ENCODE data around the gene FGF21. TPM values are rescaled to one million over a fixed set of nuclear protein-coding genes. Genes with fewer than 3 reads are reported as not detected.
A peak's percentile ranks its signal among the peaks of the same experiment; 100 is the strongest.

Gene FGF21
- polyA plus RNA-seq, 1 of the 3 experiments (the other 2 are of a cell fraction): not detected

- no peak for TF ChIP-seq POLR2AphosphoS5 (IDR thresholded peaks at IDR 0.05; ENCODE audit: low read depth, low read length)
- TF ChIP-seq SIN3A (IDR thresholded peaks at IDR 0.05; ENCODE audit: borderline replicate concordance, low read depth, low read length): no peak
- TF ChIP-seq TEAD4 (IDR thresholded peaks at IDR 0.05; ENCODE audit: borderline replicate concordance, insufficient read depth): no peak
- TF ChIP-seq RAD21 (IDR thresholded peaks at IDR 0.05; ENCODE audit: low read length): no peak
- no peak for TF ChIP-seq ZBTB33 (IDR thresholded peaks at IDR 0.05; ENCODE audit: borderline replicate concordance, low read depth)
- no peak for TF ChIP-seq TAF1 (IDR thresholded peaks at IDR 0.05; ENCODE audit: borderline replicate concordance, low read depth, low read length)
- no peak for TF ChIP-seq YY1 (IDR thresholded peaks at IDR 0.05; ENCODE audit: low read depth)
- TF ChIP-seq JUND (IDR thresholded peaks at IDR 0.05): no peak
Observed at GRCh38 chr19:48805452-48805851, 50.1 kb downstream of the FGF21 start (continued).

- H3K36me3 ChIP-seq (replicated peaks in 1 of 2; ENCODE audit: control insufficient read depth in 1 of 2, insufficient read depth in 2 of 2, low read length in 1 of 2): peaks cover 0 to 2% of the 10 kb centered on the region in 2 experiments
- WGBS (ENCODE audit: low lambda C conversion rate): 72% methylated on average over 4 of the region's 5 CpGs
- ChIA-PET CTCF (interaction anchor here (0.9 to 6.9 kb wide), 8 partner anchors 11 to 194 kb away, joined by 3 to 59 read pairs (median 5); partner anchors contain the start of gene HSD17B14), POLR2A (interaction anchor here (1.2 kb wide), 1 partner anchor 11 kb away, joined by 5 read pairs; no protein-coding TSS in a partner anchor)
- no peak overlapping the region for H2AFZ ChIP-seq (ENCODE audit: low read depth)
- TF ChIP-seq, protein P1, sequence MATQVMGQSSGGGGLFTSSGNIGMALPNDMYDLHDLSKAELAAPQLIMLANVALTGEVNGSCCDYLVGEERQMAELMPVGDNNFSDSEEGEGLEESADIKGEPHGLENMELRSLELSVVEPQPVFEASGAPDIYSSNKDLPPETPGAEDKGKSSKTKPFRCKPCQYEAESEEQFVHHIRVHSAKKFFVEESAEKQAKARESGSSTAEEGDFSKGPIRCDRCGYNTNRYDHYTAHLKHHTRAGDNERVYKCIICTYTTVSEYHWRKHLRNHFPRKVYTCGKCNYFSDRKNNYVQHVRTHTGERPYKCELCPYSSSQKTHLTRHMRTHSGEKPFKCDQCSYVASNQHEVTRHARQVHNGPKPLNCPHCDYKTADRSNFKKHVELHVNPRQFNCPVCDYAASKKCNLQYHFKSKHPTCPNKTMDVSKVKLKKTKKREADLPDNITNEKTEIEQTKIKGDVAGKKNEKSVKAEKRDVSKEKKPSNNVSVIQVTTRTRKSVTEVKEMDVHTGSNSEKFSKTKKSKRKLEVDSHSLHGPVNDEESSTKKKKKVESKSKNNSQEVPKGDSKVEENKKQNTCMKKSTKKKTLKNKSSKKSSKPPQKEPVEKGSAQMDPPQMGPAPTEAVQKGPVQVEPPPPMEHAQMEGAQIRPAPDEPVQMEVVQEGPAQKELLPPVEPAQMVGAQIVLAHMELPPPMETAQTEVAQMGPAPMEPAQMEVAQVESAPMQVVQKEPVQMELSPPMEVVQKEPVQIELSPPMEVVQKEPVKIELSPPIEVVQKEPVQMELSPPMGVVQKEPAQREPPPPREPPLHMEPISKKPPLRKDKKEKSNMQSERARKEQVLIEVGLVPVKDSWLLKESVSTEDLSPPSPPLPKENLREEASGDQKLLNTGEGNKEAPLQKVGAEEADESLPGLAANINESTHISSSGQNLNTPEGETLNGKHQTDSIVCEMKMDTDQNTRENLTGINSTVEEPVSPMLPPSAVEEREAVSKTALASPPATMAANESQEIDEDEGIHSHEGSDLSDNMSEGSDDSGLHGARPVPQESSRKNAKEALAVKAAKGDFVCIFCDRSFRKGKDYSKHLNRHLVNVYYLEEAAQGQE (IDR thresholded peaks at IDR 0.05; ENCODE audit: low read depth, low read length): no peak
- TF ChIP-seq, protein P2, sequence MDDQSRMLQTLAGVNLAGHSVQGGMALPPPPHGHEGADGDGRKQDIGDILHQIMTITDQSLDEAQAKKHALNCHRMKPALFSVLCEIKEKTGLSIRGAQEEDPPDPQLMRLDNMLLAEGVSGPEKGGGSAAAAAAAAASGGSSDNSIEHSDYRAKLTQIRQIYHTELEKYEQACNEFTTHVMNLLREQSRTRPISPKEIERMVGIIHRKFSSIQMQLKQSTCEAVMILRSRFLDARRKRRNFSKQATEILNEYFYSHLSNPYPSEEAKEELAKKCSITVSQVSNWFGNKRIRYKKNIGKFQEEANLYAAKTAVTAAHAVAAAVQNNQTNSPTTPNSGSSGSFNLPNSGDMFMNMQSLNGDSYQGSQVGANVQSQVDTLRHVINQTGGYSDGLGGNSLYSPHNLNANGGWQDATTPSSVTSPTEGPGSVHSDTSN (IDR thresholded peaks at IDR 0.05): no peak
- peak; percentile 78 for TF ChIP-seq CHD2 (IDR thresholded peaks at IDR 0.05; ENCODE audit: low read length, partially characterized antibody)
- no peak for TF ChIP-seq FOSL2 (IDR thresholded peaks at IDR 0.05; ENCODE audit: borderline replicate concordance, low read depth)
- no peak for TF ChIP-seq GABPA (IDR thresholded peaks at IDR 0.05; ENCODE audit: low read depth)
- no peak overlapping the region for H3K9ac ChIP-seq
- no peaks in the 10 kb centered on the region for H3K79me2 ChIP-seq (ENCODE audit: insufficient read depth)
- H3K9me3 ChIP-seq: no peaks in the 10 kb centered on the region
- no peaks in the 10 kb centered on the region for H3K27me3 ChIP-seq (ENCODE audit: insufficient read depth)
- no peaks in the 10 kb centered on the region for H3K9me2 ChIP-seq
- peaks cover 0 to 9% of the 10 kb centered on the region in 2 experiments; a peak in 2 of 4 replicates for H3K4me1 ChIP-seq (ENCODE audit: control insufficient read depth in 1 of 2, insufficient read depth in 2 of 2, low read depth in 1 of 2, low read length in 1 of 2)
- no peak overlapping the region for H3K4me3 ChIP-seq (ENCODE audit: low read depth in 2 of 2, low read length in 1 of 2)
- H3K27ac ChIP-seq (ENCODE audit: low read depth in 2 of 2, low read length in 1 of 2): no peak overlapping the region
- no peaks in the 10 kb centered on the region for H4K20me1 ChIP-seq (ENCODE audit: insufficient read depth)
- no peak overlapping the region for H3K4me2 ChIP-seq
- H3F3A ChIP-seq (replicated peaks; ENCODE audit: insufficient read depth): peaks cover 4% of the 10 kb centered on the region
- DNase-seq: peak; percentile 82
Observed at GRCh38 chr19:48806518-48806817, 51.1 kb downstream of the FGF21 start.

Measured in SK-N-SH (cell line).